Measurements from ENCODE around the gene NACC1. TPM values are rescaled to one million over a fixed set of nuclear protein-coding genes. Genes with fewer than 3 reads are reported as not detected.
A peak's percentile ranks its signal among the peaks of the same experiment; 100 is the strongest.

Gene NACC1
- total and polyA plus RNA-seq, 2 of the 8 experiments (the other 6 are each of a cell fraction or from before 2014, with no cell fraction given): 234 to 301 TPM

- no peak for FAIRE-seq
- Histone ChIP-seq H3K27ac (ENCODE audit: low read depth, low read length) (no peak overlapping the region), H3K79me2 (ENCODE audit: control insufficient read depth in 1 of 2, insufficient read depth in 2 of 2, low read length in 2 of 2) (no peaks in the 10 kb centered on the region), H2BK12ac (ENCODE audit: low read depth, low read length) (no peak overlapping the region), H3K23me2 (ENCODE audit: low read depth, low read length) (peaks cover 6% of the 10 kb centered on the region; the same call in 1 of the 2 replicates), H2AFZ (ENCODE audit: low read length) (no peak overlapping the region), H4K91ac (replicated peaks; ENCODE audit: insufficient read length, low read length) (no peak overlapping the region), H3K18ac (ENCODE audit: extremely low read depth, low read length) (no peak overlapping the region), H2BK5ac (ENCODE audit: low read depth, low read length) (no peak overlapping the region), H4K5ac (ENCODE audit: insufficient read length, low read depth, low read length) (no peak overlapping the region), H2AK5ac (ENCODE audit: low read depth, low read length) (no peak overlapping the region), H3K9ac (replicated peaks in 1 of 4; ENCODE audit: extremely low read depth in 1 of 4, low read depth in 3 of 4, low read length in 3 of 4) (no peak overlapping the region), H3K27me3 (replicated peaks in 1 of 4; ENCODE audit: control insufficient read depth in 3 of 4, extremely low read depth in 1 of 4, insufficient read depth in 3 of 4, low read length in 3 of 4) (peaks cover 33 to 92% (median 75%) of the 10 kb centered on the region in 4 experiments), H3K4me3 (ENCODE audit: extremely low read depth in 1 of 4, insufficient read depth in 2 of 4, low read depth in 3 of 4, low read length in 4 of 4) (peak overlapping the region in 1 of 4 experiments; percentile 58; a peak in 2 of 8 replicates), H2BK120ac (replicated peaks; ENCODE audit: low read depth, low read length) (no peak overlapping the region), H3K79me1 (ENCODE audit: low read depth, low read length) (no peaks in the 10 kb centered on the region), H3K56ac (replicated peaks; ENCODE audit: insufficient read length, low read depth, low read length) (no peak overlapping the region), H4K20me1 (replicated peaks in 1 of 2; ENCODE audit: control insufficient read depth in 1 of 2, insufficient read depth in 2 of 2, low read length in 2 of 2) (peaks cover 2 to 16% of the 10 kb centered on the region in 2 experiments), H3K4ac (replicated peaks; ENCODE audit: insufficient read length, low read depth, low read length) (no peak overlapping the region), H2BK15ac (ENCODE audit: low read length) (no peak overlapping the region), H3K9me3 (ENCODE audit: insufficient read depth in 2 of 2, low read depth in 1 of 2, low read length in 1 of 2) (no peaks in the 10 kb centered on the region), H3K36me3 (ENCODE audit: control insufficient read depth in 2 of 4, insufficient read depth in 4 of 4, low read length in 3 of 4) (no peaks in the 10 kb centered on the region), H3K14ac (ENCODE audit: insufficient read length) (no peak overlapping the region), H3K23ac (ENCODE audit: insufficient read length) (no peak overlapping the region), H4K8ac (ENCODE audit: extremely low read depth, insufficient read depth, low read length) (no peak overlapping the region; the same call in 1 of the 2 replicates), H3K4me2 (ENCODE audit: insufficient read depth in 1 of 2, low read depth in 2 of 2, low read length in 2 of 2) (peak overlapping the region; percentile 28 to 85), H3K4me1 (replicated peaks in 1 of 4; ENCODE audit: control insufficient read depth in 3 of 4, insufficient read depth in 4 of 4, low read length in 3 of 4) (peaks cover 0 to 23% (median 10%) of the 10 kb centered on the region in 4 experiments; a peak in 5 of 7 replicates), H2BK20ac (ENCODE audit: low read length) (no peak overlapping the region)
- ChIA-PET POLR2A (ENCODE audit: partially characterized antibody) (interaction anchor here (1.6 to 1.8 kb wide), 2 partner anchors 84 to 207 kb away, joined by 4 to 7 read pairs; partner anchors contain the start of gene GCDH), CTCF (ENCODE audit: partially characterized antibody) (interaction anchor here (4.2 to 48.8 kb wide), 5 partner anchors 19 to 119 kb away, joined by 38 to 1145 read pairs (median 141); no protein-coding TSS in a partner anchor)
- WGBS, 2 experiments (ENCODE audit: extremely low coverage in 1 of 2, insufficient coverage in 1 of 2, insufficient read length in 1 of 2, insufficient replicate concordance in 2 of 2, low coverage in 1 of 2, low lambda C conversion rate in 2 of 2, missing lambda C conversion rate in 1 of 2): 7% methylated on average over 7 of the region's 69 CpGs; no CpG with 5 or more reads in 1 of the 2 experiments
- peak in 1 of 2 experiments; percentile 62 for DNase-seq (ENCODE audit: low read depth in 1 of 2, low spot score in 2 of 2)
- TF ChIP-seq RNF2 (IDR thresholded peaks at IDR 0.05; ENCODE audit: borderline replicate concordance, low read depth, low read length, missing control alignments, poor library complexity, severe bottlenecking) (peak; percentile 12), FOSL1 (IDR thresholded peaks at IDR 0.05; ENCODE audit: insufficient read depth, low read depth, low read length) (no peak), KDM1A (IDR thresholded peaks at IDR 0.05; ENCODE audit: borderline replicate concordance, low read length) (no peak)
Measured at GRCh38 chr19:13097463-13098258, 20.4 kb upstream of the NACC1 start.

Data from H1 (cell line).